GM06990 (cell line): ENCODE results near the gene ADAMTS14.

ENCODE experiments used
- DNase-seq: peaks from one replicate; pipeline ENCODE4 v3.0.0-alpha.2; 2011; ENCODE audit not compliant: insufficient read length; ENCODE audit errors: extremely low read depth
- H3K27me3 ChIP-seq: replicated peaks from 2 replicates; pipeline ENCODE4 v1.6.0; 2011; ENCODE audit warnings: low read length; ENCODE audit not compliant: control insufficient read depth, insufficient read depth
- H3K36me3 ChIP-seq: 2 replicates; pipeline ENCODE4 v1.5.1; 2011; ENCODE audit warnings: low read length; ENCODE audit not compliant: control insufficient read depth, insufficient read depth
- H3K4me3 ChIP-seq: replicated peaks from 2 replicates; pipeline ENCODE4 v1.5.1; 2011; ENCODE audit warnings: low read depth, mild to moderate bottlenecking, control low read depth, low read length
- CTCF ChIP-seq: IDR thresholded peaks from 2 replicates; pipeline ENCODE4 v1.5.1; 2011; ENCODE audit warnings: low read length, control low read depth, mild to moderate bottlenecking, inconsistent platforms; ENCODE audit not compliant: insufficient read depth, poor library complexity, severe bottlenecking

ADAMTS14 gene

GRCh38 chr10:70722820-70723424 lies 50.6 kb downstream of the ADAMTS14 start:
- DNase-seq: no peak
- no peak overlapping the region for H3K4me3 ChIP-seq
- H3K27me3 ChIP-seq: no peaks in the 10 kb centered on the region; the same call in 1 of the 2 replicates
- no peaks in the 10 kb centered on the region for H3K36me3 ChIP-seq
- TF ChIP-seq CTCF: no peak

DNA sequence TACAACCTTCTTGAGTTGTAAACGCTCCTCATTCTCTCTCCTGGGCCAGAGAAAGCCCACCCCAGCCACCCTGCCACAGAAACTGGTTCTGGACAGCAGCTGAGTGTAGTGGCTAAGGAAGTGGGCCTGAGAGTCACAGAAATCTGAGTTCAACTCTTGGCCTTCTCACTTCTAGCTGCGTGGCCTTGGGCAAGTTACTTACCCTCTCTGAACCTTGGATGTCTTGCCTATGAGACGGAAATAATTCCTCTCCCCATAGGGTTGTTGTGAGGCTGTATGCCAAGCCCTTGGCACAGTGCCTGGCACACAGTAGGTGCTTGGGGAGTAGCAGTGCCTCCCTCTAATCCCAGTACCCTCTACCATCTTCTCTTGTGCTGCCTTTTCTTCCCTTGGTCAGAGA lies 51.5 kb downstream of the ADAMTS14 start:
- TF ChIP-seq CTCF: no peak
- Histone ChIP-seq H3K27me3 (no peaks in the 10 kb centered on the region; the same call in 1 of the 2 replicates), H3K4me3 (no peak overlapping the region), H3K36me3 (no peaks in the 10 kb centered on the region)
- DNase-seq: no peak

DNA sequence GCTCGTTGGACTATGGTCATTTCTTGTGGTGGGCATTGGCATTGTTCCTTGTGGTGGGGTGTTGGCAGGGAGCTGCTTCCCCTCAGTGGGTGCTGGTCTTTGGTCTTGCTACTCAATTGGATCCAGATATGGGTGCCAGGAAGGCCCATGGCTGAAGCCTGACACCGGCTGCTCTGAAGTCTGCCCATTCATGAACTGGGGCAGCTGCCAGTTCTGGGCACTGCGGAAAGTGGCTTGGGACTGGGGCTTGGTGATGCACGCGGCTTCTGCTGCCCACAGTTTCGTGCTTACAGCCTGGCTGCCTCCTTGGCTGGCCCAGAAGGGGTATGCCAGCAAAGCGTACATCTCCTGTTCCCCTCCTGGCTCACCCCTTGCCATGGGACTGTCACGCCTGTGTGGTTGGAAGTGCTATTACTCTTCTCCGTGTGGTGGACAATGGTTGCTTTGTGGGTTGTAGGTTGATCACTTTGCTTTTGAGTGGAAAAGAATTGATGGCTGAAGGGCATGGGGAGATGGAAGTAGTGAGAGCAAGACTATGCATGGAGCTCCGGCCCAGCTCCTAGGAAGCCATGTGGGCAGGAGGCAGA lies 54.7 kb downstream of the ADAMTS14 start:
- no peak for TF ChIP-seq CTCF
- H3K27me3 ChIP-seq: no peaks in the 10 kb centered on the region; the same call in 1 of the 2 replicates
- H3K4me3 ChIP-seq: no peak overlapping the region
- no peaks in the 10 kb centered on the region for H3K36me3 ChIP-seq
- DNase-seq: no peak

GRCh38 chr10:70728328-70728727 lies 56.0 kb downstream of the ADAMTS14 start:
- Histone ChIP-seq H3K36me3 (no peaks in the 10 kb centered on the region), H3K27me3 (no peaks in the 10 kb centered on the region; the same call in 1 of the 2 replicates), H3K4me3 (no peak overlapping the region)
- DNase-seq: no peak
- no peak for TF ChIP-seq CTCF

DNA sequence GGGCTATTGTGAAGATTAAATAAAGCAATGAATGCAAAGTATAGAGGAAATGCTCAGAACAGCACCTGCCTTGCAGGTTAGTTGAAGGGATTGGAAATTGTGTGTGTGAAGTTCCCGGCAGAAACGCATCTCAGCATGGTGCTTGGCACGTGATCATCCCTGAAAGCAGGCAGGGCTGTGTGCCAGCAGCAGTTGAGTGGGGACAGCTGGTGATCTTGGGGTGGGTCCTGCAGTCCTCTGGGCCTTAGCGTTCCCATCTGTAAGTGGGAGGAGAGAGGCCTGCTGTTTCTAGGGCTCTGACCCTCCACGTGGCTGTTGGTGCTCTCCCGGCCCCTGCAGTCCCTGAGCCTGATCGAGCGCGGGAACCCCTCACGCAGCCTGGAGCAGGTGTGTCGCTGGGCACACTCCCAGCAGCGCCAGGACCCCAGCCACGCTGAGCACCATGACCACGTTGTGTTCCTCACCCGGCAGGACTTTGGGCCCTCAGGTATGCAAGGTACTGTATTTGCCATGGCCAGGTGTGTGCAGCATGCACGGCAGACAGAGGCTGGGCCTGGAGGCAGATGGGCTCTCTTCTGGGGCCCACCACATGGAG lies 57.6 kb downstream of the ADAMTS14 start:
- H3K27me3 ChIP-seq: no peaks in the 10 kb centered on the region
- DNase-seq: no peak
- no peaks in the 10 kb centered on the region for H3K36me3 ChIP-seq
- TF ChIP-seq CTCF: no peak
- no peak overlapping the region for H3K4me3 ChIP-seq
